GM18498 (cell line): ENCODE results near the gene PRMT5.
"Not testable (repeated sequence)": the region's sequence is repeated elsewhere in the genome, so short reads cannot be mapped to it uniquely, and the experiment has no call there.

ENCODE experiments used
- ATAC-seq: cut with Tn5 transposase; IDR thresholded peaks from one replicate; pipeline ENCODE4 v1.9.1; 2021; ENCODE audit warnings: mild to moderate bottlenecking, moderate library complexity; ENCODE audit not compliant: unreplicated experiment

Gene PRMT5

GRCh38 chr14:22935156-22935555, 6.0 kb upstream of the PRMT5 start:
- ATAC-seq = no peak

- ATAC-seq = no peak
Observed at GRCh38 chr14:22932146-22932545, 3.0 kb upstream of the PRMT5 start.

- ATAC-seq = no peak
Observed at GRCh38 chr14:22929961-22930364, 787 bp upstream of the PRMT5 start.

GRCh38 chr14:22928237-22929103, 706 bp downstream of the PRMT5 start:
- ATAC-seq = no peak

- no peak for ATAC-seq
Observed at GRCh38 chr14:22926316-22926715, 2.9 kb downstream of the PRMT5 start.

- no peak for ATAC-seq
Observed at GRCh38 chr14:22925513-22925912, 3.7 kb downstream of the PRMT5 start.

GRCh38 chr14:22923746-22924145, 5.4 kb downstream of the PRMT5 start:
- ATAC-seq = no peak

- no peak for ATAC-seq
Observed at GRCh38 chr14:22922294-22922693, 6.9 kb downstream of the PRMT5 start.

GRCh38 chr14:22920697-22921096, 8.5 kb downstream of the PRMT5 start:
- ATAC-seq = no peak

GRCh38 chr14:22919601-22919921, 9.6 kb downstream of the PRMT5 start:
- ATAC-seq = peak; percentile 8

- peak; percentile 93 for ATAC-seq
Observed at GRCh38 chr14:22918804-22919600, 10.2 kb downstream of the PRMT5 start, which contains the start of gene RBM23. Gene RBM23, minus strand, starts transcription at chr14:22919149.

- no peak for ATAC-seq
Observed at GRCh38 chr14:22915886-22916521, 13.2 kb downstream of the PRMT5 start.

- not testable (repeated sequence) for ATAC-seq
Observed at GRCh38 chr14:22914836-22915235, 14.3 kb downstream of the PRMT5 start.

GRCh38 chr14:22910916-22911315, 18.3 kb downstream of the PRMT5 start:
- no peak for ATAC-seq

- ATAC-seq = no peak
Observed at GRCh38 chr14:22908601-22909000, 20.6 kb downstream of the PRMT5 start.

- ATAC-seq = no peak
Observed at GRCh38 chr14:22907429-22907828, 21.7 kb downstream of the PRMT5 start.

- ATAC-seq = no peak
Observed at GRCh38 chr14:22906073-22906472, 23.1 kb downstream of the PRMT5 start.

GRCh38 chr14:22905627-22906026, 23.5 kb downstream of the PRMT5 start:
- ATAC-seq = no peak

GRCh38 chr14:22903742-22904087, 25.5 kb downstream of the PRMT5 start:
- no peak for ATAC-seq

GRCh38 chr14:22901799-22902198, 27.4 kb downstream of the PRMT5 start:
- ATAC-seq = no peak

GRCh38 chr14:22900081-22900799, 28.9 kb downstream of the PRMT5 start:
- peak; percentile 56 for ATAC-seq
